Dedifferentiated amniotic fluid mesenchymal stem cell (primary cell): ENCODE results near the gene HRAS.
"Not testable (repeated sequence)": the region's sequence is repeated elsewhere in the genome, so short reads cannot be mapped to it uniquely, and the experiment has no call there.

Experiments
- DNase-seq: peaks from one replicate; pipeline ENCODE4 v3.0.0-alpha.2; 2016; ENCODE audit errors: extremely low spot score

The HRAS gene

DNA sequence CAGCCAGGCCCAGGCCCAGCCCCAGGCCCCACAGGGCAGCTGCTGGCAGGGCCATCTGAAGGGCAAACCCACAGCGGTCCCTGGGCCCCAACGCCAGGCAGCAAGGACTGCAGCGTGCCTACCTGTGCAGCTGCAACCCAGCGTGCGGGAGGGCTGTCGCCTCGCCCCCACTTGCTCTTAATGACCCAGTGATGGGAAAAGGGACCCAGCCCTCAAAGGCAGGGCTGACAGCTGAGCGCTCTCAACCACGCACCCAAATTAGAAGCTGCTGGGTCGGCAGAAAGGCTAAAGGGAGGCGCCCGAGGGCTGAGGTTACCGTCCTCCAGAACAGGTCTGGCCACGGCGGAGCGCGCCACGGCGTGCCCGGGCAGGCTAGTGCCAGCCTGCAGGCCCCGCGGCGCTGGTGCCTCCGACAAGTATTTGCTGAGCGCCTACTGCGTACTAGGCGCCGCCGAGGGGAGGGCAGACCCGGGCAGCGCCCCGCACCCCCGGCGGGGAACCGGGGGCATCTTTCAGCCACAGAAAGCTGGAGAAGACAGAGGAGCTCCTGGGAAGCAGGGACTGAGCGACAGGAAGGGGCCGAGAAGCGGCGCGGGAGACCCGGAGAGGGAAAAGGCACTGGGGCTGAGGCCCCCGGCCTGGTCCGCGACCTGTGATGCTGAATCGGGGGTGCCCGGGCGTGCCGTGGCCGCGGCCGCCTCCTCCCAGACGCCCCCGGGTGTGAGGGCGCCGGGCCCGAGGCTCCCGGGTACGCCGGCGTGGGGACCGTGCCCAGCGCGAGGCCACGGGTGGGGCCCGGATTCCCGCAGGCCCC is 773 bp downstream of the HRAS start:
- DNase-seq = no peak

DNA sequence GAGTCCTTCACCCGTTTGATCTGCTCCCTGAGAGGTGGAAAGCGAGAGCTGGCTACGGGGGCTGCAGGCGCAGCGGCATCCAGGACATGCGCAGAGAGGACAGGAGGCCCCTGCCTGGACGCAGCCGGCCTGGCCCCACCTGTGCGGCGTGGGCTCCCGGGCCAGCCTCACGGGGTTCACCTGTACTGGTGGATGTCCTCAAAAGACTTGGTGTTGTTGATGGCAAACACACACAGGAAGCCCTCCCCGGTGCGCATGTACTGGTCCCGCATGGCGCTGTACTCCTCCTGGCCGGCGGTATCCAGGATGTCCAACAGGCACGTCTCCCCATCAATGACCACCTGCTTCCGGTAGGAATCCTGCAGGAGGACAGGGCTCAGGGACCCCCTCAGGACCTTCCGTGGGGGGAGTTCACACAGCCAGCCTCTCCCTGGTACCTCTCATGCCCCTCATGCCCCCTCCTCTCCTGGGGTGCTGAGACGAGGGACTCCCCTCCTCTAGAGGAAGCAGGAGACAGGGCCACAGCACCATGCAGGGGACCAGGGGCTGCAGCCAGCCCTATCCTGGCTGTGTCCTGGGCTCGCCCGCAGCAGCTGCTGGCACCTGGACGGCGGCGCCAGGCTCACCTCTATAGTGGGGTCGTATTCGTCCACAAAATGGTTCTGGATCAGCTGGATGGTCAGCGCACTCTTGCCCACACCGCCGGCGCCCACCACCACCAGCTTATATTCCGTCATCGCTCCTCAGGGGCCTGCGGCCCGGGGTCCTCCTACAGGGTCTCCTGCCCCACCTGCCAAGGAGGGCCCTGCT is 1.6 kb downstream of the HRAS start:
- no peak for DNase-seq

DNA sequence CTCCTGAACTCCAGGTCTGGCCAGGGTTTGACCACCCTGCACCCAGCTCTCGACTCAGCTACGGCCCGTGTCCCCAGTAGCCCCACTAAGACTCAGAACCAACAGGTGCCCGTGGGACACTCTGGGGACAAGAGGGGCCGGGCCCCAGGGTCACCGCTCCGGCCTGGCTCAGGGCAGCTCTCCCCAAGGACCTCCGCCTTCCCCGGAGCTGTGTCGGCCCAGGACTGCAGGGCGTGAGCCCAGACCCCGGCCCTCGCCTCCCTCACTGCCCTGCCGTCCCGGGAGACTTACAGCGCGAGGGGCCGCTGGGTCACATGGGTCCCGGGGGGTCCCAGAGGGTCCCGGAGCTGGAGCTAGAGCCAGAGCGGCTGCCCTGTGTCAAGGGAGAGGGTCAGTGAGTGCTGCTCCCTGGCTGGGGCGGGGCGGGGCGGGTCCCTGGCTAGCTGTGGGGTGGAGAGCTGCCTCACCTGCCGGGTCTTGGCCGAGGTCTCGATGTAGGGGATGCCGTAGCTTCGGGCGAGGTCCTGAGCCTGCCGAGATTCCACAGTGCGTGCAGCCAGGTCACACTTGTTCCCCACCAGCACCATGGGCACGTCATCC is 2.3 kb downstream of the HRAS start:
- DNase-seq = no peak

DNA sequence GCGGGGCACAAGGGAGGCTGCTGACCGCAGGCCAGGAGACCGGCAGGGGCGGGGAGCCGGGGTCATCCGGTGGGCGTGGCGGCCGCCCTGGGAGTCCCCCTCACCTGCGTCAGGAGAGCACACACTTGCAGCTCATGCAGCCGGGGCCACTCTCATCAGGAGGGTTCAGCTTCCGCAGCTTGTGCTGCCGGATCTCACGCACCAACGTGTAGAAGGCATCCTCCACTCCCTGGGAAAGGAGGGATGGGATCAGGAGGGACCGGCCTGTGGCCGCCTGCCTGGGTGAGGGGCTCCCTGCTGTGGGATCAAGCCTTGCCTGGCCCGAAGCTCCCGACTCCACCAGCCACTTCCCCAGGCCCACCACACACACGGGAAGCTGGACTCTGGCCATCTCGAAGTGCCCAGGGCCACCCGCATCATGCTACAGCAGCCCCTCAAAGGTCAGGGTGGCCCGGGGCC is 2.8 kb downstream of the HRAS start:
- DNase-seq = no peak

DNA sequence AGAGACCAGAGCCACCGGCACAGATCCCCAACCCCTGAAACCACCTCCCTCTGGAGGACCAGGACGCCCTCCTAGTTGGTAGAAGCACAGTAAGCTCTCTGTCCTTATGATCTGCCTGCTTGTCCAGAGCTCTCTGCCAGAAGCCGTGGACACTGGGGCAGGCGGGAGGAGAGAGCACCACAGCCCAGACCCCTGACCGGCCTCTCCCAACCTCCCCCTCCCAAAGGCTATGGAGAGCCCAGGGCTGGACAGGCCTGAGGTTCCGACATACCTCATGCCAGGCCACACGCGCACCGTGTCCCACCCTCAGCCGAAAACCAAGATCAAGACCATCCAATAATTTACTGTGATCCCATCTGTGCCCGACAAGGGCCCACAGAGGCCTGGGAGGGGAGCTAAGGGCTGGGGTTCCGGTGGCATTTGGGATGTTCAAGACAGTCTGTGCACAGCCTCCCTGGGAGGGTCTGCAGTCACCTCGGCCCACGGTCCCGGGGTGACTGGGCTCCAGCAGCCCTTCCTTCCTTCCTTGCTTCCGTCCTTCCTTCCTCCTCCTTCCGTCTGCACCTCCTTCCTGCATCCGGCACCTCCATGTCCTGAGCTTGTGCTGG is 3.4 kb downstream of the HRAS start:
- DNase-seq = no peak

- DNase-seq = no peak
Measured at GRCh38 chr11:530960-531831, 4.2 kb downstream of the HRAS start.

GRCh38 chr11:529728-530411 is 5.5 kb downstream of the HRAS start:
- no peak for DNase-seq

- no peak for DNase-seq
Measured at GRCh38 chr11:528815-529727, 6.3 kb downstream of the HRAS start.

DNA sequence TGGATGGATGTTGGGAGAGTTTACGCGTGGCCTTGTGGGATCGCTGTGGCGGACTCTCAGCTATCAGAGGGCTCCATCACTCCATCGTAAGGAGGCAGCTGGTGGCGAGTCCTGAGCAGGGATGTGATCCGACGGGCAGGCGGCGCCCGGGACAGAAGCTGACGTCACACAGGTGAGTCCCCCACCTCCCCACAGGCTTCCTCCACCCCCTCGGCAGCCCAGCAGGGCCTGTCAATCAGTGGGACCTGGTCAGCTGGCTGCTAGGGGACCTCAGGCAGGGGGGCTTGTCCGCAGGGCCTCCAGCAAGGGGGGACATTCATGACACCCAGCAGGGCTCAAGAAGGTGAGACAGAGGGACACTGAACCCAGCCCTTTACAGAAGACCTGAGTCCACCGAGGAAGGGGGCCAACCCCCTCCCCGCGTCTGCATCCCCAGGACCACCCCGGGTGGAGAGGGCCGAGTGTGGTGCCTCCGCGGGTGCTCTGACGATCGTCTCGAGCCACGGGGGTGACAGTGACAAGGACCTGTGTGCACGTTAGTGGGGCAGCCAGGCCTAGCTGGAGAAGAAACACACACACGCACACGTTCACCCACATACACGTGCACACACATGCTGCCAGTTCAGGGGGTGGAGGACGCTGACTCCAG is 7.1 kb downstream of the HRAS start:
- DNase-seq = no peak

- no peak for DNase-seq
Measured at GRCh38 chr11:526192-526591, 9.2 kb downstream of the HRAS start.

GRCh38 chr11:521177-521688 is 14.1 kb downstream of the HRAS start:
- DNase-seq = no peak

DNA sequence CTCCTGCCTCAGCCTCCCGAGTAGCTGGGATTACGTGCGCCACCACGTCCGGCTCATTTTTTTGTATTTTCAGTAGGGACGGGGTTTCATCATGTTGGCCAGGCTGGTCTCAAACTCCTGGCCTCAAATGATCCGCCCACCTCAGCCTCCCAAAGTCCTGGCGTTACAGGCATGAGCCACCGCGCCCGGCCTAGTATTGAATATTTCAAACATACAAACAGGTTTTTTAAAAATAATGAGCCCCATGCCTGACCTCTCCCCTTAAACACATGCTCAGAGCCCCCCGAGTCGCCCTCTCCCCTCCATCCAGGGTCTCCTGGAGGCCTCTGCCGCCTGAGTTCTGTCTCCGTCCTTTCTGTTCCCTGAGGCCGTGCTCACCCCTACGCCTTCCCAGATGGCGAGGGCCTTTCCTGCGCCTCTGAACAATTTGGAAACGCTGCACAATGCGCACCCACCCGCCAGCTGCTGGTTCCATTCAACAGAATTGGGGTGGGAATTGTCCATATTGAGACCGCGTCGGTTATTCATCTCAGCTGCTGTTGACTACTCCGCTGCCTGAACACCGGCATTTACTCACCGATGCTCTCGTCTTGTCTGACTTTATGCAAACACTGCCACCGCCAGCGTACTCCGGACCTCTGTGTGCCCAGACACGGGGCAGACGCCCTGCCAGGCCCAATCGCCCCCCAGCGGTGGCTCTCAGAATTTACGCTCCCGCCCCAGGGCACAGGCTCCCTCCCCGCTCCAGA is 14.8 kb downstream of the HRAS start:
- no peak for DNase-seq

DNA sequence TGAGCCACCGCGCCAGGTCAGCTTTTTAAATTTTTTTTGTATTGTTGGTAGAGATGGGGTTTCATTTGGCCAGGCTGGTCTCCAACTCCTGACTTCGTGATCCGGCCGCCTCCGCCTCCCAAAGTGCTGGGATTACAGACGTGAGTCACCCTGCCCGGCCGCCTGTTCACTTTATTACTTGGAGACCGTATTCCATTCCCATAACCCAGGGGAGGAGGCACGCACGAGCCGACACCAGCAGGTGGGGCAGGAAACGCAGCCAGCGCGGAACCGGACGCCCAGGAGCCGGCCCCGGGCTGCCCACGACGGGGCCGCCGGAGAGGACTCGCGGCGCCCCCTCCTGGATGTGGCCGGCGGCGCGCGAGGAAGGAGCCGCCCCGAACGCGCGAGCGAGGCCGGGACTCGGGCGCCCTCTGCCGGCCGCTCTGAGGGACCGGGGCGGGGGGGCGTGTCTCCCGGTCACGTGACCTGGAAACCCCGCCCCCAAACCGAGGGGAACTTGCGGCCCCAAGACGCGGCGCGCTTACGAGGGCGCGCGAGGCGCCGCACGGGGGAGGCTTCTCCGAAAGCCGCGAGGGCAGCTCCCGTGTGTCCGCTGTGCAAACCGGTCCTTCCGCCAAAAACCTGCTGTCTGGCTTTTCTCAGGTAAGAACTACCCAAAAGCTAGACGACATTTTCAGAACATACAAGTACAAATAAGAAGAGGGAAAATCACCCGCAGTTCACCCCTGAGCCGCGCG is 16.7 kb downstream of the HRAS start:
- DNase-seq = peak; percentile 87

- not testable (repeated sequence) for DNase-seq
Measured at GRCh38 chr11:516918-517685, 18.3 kb downstream of the HRAS start.

GRCh38 chr11:516400-516799 is 19.0 kb downstream of the HRAS start:
- DNase-seq = no peak

DNA sequence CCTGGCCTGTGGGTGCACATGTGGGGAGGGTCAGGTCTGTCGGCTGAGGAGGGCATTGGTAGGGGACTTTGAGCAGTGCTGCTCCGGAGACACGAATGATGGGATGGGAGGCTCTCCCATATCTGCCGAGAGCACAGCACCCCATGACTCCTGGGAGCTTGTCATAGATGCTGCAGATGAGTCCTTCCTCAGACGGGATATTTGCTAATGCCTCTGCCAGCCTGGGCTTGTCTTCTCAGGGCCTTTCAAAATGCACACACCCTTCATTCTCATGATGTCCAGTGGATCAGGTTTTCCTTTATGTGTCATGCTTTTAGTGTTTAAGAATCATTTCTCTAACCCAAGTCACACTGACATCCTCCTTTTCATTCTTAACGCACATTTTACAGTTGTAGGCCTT is 20.2 kb downstream of the HRAS start:
- DNase-seq = no peak

DNA sequence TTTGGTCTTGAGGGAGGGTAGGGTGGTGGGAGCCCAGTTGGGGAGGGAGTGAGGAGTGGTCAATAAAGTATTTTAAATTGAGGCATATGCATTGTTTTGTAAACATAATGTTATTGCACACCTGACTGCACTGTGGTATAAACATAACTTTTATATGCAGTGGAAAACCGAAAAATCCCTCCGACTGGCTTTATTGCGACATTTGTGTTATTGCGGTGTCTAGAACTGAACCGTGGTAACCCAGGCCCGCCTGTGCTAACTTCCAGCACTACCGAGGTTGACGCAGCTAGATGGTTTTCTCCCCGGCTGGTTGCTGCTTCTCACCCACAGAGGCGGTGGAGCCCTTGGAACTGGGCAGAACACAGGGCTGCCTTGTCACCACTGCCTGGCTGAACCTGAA is 20.8 kb downstream of the HRAS start:
- DNase-seq = no peak
